EL (cell line): Measurements from ENCODE around the gene SCN1A.
"Not testable (repeated sequence)": the region's sequence is repeated elsewhere in the genome, so short reads cannot be mapped to it uniquely, and the experiment has no call there.

Source experiments
- DNase-seq: peaks from one replicate; pipeline ENCODE4 v3.0.0-alpha.2; 2016

Gene SCN1A

DNA sequence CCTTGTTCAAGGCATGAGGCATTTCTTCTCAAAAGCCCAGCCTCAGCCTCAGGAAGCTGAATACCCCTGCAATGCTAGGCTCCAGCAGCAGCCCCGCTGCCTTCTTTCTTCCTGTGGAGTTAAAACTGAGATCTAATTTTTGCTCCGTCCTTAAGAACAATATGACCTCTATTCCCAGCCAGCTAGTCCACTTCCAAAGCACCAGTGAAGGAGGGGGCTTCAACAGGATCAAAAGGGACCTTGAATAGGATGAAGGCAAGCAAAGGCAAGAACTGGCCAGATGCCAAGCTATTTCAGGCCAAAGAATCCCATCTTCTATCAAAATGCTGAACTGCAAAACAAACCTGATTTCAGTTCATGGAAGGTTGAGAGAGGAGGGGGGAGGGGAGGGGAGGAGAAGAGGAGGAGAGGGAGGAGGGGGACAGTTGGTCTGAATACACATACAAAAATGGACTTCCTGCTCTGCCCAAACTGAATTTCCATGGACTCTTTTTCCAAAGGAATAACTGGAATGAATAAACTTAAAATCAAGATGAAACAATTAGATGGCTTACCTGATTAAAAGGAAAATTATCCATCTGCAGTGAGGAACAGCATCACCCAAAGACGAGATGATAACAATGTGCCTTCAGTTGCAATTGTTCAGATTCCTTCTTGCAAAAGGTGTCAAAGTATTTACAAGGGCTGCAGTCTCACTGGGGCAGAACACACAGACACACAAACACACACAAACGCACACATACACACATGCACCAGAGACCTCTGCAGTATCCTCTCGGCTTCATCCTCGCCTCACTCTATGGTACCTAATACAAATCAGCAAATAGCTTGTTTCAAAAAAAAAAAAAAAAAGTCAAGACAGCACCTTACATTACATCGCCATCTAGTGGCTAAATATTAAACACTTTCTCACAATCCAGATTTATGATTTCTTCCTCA, at the start of gene SCN1A:
TSS of gene SCN1A (minus strand) at position 804 of the 939 bp plus-strand sequence. CDS start 54,399 bp downstream, outside the sequence.
- peak; percentile 32 for DNase-seq

DNA sequence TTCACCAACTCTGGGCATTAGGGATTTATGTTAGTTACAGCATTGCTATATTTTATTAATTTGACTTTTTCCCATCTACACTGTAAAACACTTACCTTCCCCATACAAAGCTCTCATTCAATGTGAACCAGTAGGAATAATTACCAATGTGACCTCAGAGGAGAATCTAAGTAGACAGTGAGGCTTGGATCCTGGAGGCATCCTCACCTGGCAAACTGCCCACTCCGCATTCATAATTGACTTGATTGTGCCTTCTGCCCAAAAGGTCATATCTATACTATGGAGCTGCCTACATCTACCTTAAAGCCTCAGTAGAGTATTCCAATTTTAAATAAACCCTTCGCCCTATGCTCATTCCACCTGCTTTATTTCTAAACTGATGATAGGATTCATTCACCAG, 45.4 kb upstream of the SCN1A start:
- DNase-seq, result no peak

DNA sequence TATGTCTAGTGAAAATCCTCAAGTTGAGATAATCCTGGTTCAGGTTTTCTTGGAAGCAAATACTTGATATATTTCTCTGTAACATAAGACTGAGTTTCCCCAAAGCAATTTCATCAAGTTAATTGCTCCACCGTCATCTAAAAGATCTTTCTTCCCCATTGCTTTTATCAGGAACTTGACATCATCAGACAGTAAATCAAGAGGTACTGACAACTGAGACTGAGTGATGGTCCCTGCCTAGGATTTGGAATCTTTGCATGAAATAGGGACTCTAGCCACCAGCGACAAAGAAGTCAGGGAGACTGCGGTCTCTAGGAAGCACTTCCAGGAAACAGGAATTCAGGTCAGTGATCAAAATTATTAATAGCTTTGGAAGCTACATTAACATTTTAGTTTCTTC, 43.4 kb upstream of the SCN1A start:
- DNase-seq, result no peak

DNA sequence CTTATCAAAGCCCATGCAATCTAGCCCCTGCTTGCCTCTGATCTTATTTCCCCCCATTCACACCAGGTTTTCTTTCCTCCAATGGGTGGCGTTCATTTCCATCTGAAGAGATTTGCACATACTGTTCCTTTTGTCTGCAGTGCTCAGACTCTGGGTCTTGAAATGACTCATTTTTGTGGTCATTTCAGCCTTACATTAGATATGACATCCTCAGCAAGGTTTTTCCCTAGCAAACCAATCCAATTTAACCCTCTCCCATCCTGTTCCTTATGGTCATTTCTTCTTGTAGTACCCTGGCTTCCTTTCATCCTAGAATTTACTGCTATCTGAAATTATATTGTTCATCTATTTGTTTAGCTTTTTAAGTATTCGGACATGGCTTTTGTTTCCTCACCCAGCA, 42.5 kb upstream of the SCN1A start:
- peak; percentile 36 for DNase-seq

DNA sequence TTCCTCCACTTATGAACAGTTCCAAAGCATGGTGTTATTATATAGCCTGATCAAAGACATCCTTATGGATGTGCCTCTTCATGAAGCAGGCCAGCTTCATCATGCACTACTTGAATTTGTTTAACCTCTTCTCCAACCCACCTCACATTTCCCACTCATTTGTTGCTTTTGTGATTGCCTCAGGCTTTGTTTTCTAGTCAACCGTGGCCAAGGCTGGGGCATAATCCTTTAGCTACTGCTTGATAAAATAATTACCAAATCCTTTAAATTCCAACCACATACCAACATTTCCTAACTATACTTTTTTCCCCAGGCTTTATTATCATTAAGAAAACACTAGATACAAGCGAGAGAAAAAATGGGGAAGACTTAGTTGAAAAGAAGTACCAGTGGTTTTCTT, 39.6 kb upstream of the SCN1A start:
- DNase-seq, result peak; percentile 67

DNA sequence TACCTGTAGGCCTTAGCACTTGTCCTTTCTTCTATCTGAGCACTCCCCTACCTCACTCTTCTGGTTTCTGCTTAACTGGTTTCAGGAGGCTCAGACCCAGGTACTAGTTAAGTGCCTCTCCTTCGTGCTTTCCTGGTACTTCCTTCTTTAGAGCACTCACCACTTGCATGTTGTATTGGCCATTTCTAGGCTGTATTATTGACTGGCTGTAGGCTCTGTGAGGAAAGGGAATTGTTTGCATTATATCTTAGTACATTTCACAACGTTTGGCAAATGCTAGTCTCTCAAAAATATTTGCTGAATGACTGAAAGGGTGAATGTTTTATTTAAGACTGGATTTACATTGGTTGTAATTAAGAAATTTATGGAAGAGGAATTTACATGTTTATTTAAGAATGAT, 36.0 kb upstream of the SCN1A start:
- no peak for DNase-seq

DNA sequence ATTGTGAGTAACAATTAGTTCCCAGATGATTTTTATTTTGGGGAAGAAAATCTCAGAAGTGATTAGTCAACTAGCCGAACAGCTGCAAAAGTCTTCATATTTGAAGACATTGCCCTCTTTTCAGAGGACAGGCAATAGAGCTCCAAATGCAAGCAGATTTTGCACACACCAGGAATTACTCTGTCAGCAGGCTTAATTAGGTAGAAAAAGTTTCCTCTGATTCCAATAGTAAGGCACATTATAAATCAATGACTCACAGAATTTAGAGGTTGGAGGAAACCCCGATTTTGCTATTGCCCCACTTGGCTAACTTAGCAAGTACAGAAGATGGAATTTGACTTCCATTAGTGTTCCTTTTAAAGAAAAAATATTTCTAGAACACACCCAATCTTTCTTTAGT, 30.7 kb upstream of the SCN1A start:
- peak; percentile 23 for DNase-seq

DNA sequence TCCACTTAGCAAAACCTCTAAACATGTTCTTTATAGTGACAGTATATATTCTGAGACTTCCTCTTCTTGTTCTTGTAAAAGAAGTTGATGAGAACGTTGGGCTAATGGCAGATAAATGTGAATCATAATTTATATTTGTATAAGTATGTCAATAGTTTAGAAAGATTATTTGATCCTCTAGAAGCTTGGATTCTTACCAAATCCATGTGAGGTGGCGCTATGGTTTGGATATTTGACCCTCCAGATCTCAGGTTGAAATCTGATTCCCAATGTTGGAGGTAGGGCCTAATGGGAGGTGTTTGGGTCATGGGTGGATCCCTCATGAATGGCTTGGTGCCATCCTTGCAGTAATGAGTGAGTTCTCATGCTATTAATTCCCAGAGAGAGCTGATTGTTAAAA, 29.8 kb upstream of the SCN1A start:
- no peak for DNase-seq

DNA sequence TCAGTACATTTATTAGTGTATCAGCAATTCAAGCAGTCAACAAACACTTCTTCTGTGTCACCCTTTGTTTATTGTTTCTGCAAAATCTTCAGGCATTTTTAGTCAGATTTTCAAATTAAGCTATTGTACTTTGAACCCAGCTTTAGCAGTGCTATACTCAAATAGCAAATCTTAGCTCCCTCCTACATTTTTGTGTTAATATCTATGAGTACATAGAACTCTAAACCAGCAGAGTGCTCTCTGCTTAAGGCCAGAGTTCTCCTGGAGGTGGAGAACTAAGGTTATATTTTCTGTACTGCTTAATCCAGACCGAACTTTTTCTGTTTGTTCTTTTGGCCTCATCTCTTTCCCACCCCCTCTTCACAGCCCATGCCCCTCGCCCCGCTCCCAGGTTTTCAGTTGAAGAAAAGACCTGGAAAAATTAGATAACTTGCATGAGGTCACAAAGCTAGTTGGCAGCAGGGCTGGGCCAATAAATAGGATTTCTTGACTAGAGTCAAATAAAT, 29.2 kb upstream of the SCN1A start:
- DNase-seq, result no peak

DNA sequence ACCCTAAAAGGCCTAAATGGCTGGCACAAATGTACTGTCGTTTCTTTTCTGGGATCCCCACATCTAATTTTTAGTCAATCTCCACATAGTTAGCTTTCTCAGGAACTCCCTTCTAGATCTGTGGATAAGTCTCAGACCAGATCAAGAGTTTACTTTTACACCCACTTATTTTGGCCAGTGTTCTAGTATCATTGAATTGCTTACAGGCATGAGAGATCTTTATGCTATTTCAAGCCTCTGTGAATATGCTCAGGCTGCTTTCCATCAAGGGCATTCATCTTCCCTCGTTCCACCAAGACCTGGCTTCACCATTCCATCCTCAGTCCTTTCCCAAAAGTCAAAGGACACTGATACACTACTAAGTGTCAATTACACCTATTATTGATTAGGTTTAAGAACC, 27.8 kb upstream of the SCN1A start:
- no peak for DNase-seq

DNA sequence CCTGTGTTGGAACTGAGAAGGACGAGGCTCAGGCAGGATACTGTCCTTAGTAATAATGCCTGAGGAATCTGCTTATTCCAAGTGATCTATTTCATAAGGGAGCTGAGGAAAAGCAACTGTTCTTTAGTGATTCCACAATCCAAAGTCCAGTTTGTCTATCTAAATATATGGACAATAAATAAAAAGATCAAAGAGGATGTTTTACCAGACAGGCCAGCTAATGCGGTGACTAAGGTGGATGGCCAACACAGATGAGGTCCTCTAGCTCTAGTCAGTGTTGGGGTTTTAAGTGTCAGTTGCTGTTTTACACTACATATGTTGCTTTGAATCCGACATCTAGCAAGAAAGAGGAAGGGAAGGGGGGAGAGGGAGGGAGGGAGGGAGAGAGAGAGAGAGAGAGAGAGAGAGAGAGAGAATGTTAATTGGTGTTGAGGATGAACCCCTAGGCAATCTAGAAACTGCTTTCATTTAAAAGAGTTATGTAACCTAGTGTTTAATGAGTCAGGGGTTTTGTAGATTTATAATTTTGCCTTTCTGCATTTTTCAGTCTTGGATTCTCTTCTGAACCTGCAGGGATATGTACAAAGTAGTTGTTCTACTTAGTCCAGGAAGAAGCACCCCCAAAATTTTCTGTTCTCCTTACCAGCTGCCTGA, 27.0 kb upstream of the SCN1A start:
- no peak for DNase-seq

DNA sequence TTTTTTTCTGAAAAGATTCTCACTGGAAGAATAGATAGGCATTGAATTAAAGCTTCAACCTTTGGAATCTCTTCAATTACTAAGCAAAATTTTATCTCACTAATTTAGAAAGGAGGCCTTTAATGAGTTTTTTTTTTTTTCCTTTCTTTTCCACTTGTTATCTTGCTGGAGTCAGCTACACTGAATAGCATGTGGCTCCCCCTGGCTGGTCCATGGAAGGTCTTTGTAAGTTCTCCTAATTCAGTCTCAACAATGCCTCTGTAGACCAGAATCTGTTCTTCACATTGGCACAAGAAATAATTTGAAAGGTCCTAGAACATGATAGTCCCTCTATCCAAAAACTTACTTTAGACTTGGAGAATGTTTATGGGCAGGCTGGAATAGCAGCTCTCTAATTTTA, 24.2 kb upstream of the SCN1A start:
- DNase-seq, result no peak

DNA sequence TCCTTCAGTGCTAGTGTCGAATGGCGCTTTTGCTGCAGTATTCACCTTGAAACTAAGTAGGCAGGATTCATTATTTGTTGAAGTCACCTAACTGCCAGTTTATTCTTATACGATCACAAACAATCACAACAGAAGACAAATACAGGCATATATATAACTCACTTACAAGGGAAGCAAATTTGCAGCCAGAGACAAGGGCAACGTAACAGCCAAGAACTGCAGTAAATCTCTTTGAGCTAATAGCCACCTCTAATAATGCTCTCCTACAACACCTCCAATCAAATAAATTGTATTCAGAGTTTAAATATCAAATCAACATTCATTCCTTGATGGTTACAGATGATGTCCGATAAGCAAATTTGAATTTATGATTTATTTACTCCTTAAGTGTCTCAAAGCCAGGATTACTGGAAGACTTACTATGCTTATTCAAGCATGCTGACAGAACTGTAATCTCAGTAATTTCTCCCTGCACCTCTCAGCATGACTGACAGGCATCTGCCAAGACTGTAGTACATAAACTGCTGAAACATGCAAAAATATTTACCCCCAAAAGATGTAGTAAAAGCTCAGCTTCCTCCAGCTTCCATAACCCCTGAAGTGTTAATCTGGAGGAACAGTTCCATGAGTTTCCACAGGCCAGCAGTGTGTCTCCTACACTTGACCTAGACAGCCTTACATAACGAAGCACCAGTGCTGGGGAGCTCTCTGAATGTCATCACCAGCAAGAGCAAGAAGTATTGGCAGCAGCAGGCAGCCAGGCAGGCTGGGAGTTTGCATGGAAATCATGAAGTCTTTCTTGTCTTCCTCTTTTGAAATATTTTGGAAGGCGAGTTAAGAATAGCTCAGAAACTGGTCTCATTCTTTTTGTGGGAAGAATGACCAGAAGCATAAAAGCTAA, 20.9 kb upstream of the SCN1A start:
- no peak for DNase-seq

DNA sequence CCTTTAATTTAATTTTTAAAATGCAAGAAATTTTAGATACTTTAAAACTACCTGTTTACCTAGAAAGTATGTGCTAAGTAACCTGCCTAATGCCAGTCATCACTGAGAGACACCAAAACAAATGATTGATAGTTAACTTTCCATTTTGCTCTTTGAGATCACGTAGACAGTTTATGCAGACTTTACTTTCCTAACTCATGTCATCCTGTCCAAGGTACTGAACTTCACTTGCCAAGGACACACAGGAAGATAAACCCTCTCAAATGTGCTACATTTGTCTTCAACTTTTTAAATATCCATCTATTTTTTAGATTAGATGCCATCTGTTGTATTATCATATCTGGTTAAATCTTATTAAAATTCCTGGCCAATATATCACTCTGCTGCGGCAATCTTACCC, 20.1 kb upstream of the SCN1A start:
- no peak for DNase-seq

DNA sequence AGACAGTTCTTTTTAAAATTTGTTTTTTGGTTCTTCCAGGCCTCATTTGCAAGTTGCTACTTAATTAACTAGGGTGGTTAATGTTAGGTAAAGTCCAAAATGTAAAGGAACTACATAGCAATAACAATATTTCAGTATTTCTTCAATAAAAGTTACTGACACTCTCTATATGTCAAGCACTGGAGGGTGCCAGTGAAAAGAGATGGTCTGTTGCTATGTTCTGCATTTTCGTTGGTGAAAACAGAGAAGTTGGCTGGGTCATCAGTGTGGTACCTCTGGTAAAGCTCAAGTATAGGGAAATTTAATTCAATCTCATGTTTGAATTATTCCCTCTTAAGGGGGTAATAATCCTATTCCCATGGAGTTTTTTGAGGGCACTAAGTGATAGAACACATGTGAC, 16.3 kb upstream of the SCN1A start:
- DNase-seq, result no peak

DNA sequence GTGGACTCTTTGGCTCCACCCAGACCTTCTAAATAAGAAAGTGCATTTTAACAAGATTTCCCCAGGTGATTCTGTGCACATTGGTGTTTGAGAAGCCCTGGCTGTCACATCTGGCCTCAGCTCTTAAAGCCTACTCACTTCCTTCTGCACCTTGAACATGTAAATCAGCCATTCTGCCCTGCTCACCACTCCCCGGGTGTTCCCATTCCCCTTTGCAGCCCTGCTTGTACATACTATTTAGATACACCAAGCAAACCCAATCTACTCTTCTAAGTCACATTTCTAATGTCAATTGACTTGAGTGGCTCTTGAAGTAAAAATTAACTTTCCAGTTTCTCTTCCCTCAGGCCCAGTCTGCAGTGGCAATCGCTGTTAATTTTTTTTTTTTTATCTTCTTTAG, 13.1 kb upstream of the SCN1A start:
- no peak for DNase-seq

DNA sequence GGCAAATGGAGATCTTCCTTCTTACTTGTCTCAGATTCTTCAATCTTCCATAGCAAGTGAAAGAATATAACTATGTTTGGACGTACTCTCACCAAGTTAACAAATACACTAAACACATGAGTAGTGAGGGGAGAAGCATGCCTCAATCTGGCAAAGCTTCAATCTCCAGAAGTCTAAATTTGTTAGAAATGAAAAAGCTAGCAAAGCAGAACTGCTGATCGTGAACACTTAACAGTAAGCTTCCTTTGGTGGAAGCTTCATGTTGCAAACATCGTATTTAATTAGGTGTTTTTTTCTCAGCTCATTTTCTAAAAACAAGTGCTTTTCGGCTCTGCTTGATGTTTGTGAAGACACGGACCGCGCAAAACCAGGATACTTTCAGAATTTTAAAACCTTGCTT, 12.7 kb upstream of the SCN1A start:
- DNase-seq, result no peak

DNA sequence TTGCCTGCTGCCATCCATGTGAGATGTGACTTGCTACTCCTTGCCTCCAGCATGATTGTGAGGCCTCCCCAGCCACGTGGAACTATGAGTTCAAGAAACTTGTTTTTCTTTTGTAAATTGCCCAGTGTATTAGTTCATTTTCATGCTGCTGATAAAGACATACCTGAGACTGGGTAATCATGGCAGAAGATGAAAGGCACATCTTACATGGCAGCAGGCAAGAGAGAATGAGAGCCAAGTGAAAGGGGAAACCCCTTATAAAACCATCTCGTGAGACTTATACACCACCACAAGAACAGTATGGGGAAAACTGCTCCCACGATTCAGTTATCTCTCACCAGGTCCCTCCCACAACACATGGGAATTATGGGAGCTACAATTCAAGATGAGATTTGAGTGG, 11.7 kb upstream of the SCN1A start:
- DNase-seq, result not testable (repeated sequence)

DNA sequence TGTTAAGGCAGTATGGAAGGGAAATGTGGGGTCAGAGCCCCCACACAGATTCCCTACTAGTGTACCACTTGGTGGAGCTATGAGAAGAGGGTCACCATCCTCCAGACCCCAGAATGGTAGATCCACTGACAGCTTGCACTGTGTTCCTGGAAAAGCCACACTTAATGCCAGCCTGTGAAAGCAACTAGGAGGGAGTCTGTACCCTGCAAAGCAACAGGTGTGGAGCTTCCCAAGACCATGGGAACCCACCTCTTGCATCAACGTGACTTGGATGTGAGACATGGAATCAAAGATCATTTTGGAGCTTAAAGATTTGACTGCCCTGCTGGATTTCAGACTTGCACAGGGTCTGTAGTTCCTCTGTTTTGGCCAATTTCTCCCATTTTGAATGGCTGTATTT, 10.8 kb upstream of the SCN1A start:
- DNase-seq, result no peak

DNA sequence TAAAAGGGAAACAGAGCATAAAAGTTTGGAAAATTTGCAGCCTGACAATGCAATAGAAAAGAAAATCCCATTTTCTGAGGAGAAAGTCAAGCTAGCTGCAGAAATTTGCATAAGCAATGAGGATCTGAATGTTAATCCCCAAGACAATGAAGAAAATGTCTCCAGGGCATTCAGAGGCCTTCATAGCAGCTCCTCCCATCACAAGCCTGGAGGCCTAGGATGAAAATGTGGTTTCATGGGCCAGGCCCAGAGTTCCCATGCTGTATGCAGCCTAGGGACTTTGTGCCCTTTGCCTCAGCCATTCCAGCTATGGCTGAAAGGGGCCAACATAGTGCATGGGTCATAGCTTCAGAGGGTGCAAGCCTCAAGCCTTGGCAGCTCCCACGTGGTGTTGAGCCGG, 10.3 kb upstream of the SCN1A start:
- no peak for DNase-seq

DNA sequence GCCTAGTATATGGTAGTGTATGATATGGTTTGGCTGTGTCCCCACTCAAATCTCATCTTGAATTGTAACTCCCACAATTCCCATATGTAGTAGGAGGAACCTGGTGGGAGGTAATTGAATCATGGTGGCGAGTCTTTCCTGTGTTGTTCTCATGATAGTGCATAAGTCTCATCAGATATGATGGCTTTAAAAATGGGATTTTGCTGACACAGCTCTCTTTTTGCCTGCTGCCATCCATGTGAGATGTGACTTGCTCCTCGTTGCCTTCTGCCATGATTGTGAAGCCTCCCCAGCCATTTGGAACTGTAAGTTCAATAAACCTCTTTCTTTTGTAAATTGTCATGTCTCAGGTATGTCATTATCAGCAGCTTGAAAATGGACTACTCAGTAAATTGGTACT, 9.5 kb upstream of the SCN1A start:
- DNase-seq, result no peak

DNA sequence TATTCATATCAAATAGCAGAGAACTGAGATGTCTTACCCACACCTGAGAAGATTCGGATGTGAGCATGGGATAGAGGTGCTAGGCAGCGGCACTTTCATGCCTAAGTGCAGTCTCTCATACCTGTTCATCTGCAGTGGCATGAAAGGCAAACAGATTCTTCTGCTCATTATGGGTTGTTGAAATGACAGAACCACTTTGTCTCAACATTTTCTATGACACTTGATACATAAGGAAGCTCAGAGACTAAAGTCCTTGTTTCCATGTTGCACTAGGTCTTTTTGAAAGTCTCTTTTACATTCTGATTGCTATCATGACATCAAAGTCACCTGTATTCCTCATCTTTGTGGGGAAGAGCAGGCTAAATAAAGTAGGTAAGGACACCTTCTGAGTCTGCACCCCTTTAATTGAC, 8.0 kb upstream of the SCN1A start:
- no peak for DNase-seq

DNA sequence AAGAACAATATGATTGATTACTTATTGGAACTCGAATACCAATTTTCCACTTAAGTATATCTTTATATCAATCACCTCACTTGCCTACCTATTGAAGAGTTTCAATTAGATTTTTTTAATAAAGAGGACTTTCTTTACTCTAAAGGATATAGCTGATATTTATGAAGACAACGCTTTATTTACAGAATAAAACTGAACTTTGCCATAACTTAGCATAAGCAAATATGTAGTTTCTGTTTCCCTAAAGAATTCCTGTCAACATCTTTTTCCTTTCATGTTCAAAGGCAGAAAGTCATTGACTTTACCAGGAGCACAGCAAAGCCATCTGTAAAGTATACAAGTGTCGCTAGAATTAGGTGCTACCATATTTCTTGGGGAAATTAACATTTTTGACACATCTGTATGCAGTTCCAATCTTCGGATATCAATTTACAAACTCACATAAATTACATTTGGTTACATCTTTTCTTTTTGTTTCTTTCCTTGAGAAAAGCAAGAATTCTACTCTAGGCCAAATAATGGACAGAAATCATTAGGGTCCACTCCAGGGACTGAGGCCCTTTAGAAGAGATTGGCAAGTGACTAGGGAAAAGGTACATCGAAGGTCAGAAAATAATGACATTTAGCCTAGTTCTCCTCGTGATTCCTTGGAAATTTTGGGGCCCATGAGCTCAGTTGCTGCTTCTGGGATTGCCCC, 7.5 kb upstream of the SCN1A start:
- DNase-seq, result no peak
